NCI-H146 treated with DMSO at 0.1 percent for 48 hours (cell line): ENCODE data around the gene IPO7.
"Not testable (repeated sequence)": the region's sequence is repeated elsewhere in the genome, so short reads cannot be mapped to it uniquely, and the experiment has no call there.

Source experiments
- DNase-seq: peaks from one replicate; lab custom pipeline; 2025; ENCODE audit not compliant: unreplicated experiment; lab: John Stamatoyannopoulos, UW

IPO7 gene

DNA sequence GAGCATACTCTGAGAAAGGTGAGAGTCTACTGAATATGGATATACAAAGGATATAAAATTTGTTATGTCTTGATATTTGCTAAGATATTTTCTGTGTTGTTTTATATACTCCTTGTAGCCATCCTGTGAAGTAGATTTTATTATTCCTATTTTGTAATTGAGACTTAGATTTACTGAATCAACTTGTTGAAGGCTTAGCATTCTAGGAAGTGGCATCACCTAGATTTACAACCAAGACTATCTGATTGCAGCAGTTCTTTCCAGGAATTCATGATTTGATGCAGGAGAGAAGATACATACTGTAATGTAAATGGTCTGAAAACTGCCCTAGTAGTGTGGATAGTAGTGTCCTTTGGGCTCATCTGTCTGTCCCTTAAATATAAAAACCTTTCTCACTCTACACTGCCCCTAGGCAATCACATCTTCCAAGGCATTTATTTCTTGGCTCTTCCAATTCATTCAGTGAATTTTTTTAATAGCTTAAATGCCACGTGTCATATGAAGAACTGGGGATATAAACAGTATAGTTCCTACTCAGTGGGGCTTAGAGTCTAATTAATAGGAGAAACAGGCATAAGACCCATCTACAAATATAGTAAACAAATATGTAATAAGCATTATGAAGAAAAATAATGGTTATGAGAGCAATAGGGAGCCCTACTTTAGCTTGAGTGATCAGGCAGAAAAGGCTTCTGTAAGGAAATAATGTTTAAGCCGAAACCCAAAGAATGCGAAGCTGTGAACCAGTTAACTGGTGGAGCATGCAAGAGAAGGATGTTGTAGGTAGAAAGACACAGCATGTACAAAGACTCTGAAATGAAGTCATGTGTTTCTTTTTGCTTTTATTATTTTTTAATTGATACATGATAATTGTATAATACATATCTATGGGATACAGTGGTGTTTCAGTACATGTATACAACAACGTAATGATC, 13.6 kb downstream of the IPO7 start:
- no peak for DNase-seq

DNA sequence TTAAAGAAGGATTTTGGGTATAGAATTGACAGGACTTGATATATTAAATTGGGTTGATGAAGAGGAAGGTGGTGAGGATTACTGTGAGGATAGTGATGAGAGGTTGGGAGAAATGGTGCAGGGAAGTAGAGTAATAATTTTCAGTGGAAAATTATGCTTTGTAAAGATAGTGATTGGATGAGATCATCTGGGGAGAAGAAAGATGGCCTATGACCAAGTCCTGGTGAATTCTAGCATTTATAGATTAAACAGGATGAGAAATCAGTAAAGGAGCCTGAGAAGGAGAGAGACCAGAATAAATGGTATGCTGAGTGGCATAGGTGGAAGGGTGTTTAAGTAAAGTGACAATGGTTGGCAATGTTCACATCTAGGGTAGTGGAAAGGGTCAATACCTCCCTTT, 15.0 kb downstream of the IPO7 start:
- no peak for DNase-seq

DNA sequence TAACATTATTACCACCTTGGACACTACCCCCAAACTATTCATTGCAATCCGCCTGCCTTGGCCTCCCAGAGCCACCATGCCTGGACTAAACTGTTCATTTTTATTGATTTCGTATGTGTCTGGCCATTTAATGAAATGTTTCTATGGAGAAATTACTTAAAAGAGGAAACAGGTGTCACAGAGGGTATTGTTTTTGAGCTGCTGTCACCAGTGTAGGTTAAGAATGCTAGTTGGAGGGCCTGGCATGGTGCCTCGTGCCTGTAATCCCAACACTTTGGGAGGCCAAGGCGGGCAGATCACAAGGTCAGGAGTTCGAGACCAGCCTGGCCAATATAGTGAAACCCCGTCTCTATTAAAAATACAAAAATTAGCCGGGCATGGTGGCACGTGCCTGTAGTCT, 17.4 kb downstream of the IPO7 start:
- peak; percentile 58 for DNase-seq

DNA sequence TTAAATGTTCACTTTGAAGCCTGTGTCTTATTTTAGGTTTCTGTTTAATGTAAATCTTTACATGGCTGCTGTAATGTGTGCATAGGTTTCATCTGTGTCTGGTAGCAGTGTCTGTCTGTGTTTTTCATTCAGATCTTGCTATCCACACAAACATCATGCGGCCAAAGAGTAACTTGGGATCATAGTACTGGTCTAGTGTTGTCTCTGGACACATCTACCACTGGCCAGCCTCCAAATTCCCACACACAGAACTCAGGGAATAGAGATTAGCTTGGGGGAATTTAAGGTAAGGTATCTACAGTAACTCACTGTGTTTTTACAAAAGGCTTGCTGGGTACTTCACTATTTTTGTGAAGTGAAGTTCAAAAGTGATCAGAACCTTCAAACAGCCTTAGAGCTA, 44.3 kb downstream of the IPO7 start:
- no peak for DNase-seq

DNA sequence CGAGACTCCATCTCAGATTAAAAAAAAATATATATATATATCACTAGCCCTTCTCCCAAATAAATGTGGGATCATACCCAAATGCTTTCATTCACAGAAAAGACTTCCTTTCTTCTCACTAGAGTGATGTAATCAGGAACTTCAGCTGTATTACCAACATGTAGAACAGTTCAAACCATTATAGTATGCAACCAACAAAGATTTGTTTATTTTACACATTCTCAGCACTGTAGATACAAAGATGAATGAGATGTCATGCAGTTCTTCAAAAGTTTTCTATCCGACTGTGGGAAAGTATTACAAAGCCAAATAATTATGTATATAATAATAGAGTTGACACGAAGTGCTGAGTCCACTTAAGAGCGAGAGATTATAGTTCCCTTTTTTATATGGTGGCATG, 54.2 kb downstream of the IPO7 start:
- DNase-seq: no peak

DNA sequence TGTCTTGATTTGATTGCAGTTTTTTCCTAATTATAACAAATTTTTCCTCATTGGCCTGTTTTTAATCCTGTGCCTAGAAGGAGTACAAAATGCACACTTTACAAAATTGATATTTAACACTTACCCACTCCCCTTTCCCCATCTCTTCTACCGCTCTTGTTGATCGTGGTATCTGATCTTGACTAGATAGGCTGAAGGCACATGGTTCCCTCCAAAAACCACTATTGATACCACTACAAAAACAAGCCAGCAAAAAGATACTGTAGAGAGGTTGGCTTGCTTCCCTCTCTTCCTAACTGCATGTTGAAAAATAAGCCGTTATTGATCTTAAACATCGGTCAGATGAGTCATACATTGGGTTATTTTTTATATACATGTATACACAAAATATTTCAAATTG, 61.8 kb downstream of the IPO7 start:
- DNase-seq: no peak

DNA sequence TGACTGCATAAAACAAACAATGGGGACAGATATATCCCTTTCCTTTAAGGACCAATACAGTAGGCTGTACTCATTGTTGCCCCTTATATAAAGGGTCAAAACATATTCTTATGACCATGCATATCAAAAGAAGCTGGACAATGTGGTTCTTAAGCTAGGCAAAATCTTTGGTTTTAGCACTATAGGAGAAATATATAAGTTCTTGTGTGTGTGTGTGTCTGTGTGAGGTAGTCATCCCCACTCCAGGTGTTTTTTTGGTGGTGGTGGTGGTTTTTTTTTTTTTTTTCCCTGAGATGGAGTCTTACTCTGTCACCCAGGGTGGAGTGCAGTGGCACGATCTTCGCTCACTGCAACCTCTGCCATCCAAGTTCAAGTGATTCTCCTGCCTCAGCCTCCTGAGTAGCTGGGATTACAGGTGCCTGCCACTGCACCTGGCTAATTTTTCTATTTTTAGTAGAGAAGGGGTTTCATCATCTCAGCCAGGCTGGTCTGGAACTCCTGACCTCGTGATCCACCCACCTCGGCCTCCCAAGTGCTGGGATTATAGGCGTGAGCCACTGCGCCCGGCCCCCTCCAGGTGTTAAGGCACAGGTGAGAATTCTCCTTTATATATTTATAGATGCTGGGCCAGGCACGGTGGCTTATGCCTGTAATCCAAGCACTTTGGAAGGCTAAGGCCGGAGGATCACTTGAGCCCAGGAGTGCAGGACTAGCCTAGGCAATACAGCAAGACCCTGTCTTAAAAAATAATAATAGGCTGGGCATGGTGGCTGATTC, 64.3 kb downstream of the IPO7 start:
- DNase-seq: no peak

DNA sequence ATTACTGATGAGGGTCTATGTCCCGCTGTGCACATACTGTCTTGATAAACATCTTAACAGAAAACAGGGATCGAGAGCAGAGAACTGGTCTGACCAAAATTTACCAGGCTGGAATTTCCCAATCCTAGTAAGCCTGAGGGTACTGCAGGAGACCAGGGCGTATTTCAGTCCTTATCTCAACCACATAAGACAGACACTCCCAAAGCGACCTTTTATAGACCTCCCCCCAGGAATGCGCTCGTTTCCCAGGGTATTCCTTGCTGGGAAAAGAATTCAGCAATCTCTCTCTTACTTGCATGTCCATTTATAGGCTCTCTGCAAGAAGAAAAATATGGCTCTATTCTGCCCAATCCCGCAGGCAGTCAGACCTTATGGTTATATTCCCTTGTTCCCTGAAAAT, 67.6 kb downstream of the IPO7 start:
- DNase-seq: not testable (repeated sequence)

DNA sequence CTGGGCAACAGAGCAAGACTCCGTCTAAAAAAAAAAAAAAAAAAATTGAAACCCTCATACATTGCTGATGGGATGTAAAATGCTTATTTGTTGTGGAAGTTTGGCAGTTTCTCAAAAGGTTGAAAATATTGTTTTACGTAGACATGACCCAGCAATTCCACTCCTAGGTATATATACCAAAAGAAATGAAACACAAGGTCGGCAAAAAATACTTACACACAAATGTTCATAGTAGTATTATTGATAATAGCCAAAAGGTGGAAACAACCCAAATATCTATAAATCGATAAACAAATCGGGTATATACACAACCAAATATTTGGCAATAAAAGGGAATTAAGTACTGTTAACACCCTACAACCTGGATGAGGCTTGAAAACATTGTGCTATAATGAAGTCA, 71.3 kb downstream of the IPO7 start:
- DNase-seq: no peak

DNA sequence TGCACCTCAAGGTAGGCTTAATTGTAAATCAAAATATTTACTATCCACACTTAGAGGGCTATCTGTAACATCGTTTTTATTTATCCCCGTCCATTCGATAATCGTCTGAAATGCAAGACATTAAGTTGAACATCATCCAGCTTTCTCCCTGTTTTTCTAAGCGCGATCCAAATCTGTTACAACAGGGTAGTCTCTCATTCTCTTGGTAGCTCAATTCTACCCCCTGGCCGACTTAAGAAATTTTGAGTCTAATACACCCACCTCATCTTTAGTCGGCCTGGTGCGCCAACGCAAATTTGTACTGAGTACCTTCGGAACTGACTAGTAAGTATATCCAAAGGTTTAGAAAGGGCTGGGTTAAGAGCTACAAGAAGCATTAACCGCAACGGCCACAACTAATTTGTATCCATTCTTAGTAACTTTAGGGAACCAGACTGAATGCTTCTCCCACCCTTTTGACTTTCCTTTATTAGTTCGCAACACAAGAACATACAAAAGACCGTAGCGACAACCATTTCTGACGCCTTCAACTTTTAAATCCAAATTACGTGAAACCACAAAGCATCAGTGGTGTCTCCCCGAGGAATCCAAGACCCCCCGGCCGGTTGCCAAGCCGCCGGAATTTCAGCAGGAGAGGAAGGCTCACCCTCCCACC, 75.3 kb downstream of the IPO7 start:
- DNase-seq: peak; percentile 55

DNA sequence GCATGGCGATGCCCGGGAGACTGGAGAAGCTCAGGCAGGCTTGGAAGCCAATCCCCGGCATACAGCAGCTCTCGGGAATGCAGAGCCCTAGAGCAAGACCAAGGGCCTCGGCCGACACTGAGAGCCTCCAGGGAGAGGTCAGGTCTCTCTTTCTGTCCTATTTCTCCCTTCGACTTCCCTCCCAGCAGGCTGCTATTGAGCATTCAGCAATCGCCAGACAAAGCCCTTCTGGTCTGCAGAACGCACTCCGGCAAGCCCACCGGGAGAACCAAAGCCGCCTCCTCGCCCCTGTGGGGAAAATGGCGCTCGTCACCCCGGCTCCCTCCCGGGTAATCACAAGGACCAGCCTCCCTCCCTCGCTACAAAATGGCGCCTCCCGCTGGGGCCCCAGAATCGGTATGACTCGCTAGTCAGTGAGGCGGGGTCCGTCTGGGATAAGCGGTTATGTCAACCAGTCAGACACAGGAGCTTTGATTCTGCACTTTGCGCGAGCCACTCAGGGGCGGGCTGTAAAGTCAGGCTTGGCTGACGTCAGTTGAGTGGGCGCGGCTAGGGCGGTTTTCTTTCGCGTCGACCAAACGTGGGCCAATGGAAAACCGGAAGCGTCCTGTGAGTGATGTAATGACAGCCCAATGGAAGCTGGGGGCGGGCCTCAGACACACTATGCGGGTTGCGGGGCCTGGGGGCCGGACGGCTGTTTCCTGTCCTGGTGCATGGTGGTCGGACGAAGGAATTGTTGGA, 76.0 kb downstream of the IPO7 start, which contains the start of gene ZNF143:
Gene ZNF143 (plus strand): TSS at position 691 of the 741 bp plus-strand sequence. CDS start 10,297 bp downstream, outside the sequence.
- peak; percentile 99 for DNase-seq

DNA sequence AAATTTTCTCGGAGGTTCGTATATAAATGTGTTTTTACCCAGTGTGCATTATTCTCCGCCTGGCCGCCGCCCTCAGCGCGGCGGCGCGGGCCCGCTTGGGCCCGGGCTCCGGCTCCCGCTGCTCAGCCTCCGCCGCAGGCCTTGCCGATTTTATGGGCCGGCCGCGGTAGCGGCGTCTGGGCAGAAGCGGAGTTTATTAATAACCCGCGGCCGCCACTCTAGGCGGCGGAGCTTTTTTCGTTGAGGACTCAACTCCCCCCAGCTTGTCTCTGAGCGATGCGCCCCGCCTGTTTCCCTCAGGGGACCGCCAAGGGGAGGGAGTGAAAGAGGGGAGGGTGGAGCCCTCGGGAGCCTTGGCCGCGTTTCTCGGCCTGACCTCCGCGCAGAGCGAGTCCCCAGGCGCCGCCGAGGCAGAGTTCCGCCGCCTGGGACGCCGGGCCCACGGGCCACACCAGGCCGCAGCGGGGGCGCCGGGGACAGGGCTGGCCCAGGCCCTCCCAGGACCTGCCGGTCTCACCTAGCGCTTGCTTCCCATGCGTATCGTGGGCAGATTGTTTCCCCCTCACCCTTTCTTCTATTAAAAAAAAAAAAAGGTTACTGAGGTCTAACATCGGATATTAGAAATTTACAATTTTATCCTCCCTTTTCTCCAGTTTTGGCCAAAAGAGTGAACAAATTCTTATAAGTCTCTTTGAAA, 76.8 kb downstream of the IPO7 start:
- DNase-seq: peak; percentile 80

DNA sequence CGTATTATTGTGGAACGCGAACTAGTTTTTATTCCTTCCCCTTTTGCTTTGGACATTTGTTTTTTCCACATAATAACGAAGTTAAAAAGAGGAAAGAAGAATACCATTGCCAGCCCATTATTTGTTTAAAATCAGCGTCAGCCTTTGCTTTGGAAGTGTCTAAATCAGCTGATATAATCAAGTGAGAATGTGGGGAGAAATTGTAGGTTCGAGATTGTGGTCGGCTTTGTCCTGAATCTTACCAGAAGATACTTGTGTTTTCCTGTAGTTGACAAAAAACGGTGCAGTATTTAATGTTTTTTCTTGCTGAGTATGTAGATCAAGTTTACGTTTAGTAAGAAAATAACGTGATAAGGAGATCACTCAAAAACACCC, 77.3 kb downstream of the IPO7 start:
- DNase-seq: no peak

DNA sequence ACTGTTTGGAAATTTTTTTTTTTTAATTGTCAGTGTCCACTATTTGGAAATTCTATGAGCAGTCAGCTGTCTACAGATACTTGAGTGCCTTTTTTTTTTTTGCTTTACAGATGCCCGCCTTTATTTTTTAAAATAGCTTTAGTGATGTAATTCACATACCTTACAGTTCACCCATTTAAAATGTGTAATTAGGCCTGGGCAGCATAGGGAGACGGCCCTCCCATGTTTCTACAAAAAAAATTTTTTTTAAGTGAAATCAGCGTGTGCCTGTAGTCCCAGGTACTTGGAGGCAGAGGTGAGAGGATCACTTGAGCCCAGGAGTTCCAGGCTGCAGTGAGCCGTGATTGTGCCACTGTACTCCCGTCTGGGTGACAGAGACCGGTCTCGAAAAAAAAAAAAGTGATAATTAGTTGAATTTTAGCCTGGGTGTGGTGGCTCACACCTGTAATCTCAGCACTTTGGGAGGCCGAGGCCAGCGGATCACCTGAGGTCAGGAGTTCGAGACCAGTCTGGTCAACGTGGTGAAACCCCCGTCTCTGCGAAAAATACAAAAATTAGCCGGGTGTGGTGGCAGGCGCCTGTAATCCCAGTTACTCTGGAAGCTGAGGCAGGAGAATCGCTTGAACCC, 77.8 kb downstream of the IPO7 start:
- DNase-seq: no peak

DNA sequence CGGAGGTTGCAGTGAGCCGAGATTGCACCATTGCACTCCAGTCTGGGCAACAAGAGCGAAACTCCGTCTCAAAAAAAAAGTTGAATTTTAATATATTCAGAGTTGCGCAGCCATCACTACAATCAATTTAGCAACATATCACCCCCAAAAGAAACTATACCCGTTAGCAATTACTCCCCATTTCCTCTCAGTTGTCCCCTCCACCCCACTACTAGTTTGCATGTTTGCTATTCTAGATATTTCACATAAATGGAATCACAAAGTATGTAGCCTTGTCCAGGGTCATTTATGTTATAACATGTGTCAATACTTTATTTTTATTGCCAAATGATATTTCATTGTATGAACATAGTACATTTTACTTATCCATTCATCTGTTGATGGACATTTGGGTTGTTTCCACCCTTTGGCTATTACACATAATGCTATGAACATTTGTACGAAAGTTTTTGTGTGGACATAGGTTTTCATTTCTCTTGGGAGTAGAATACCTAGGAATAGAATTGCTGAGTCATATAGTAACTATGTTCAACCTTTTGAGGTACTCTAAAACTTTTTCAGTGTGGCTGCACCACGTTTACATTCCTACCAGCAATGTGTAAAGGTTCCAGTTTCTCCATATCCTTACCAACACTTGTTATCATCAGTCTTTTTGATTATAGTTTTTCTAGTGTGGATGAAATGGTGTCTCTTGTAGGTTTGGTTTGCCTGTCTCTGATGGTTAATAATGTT, 78.5 kb downstream of the IPO7 start:
- no peak for DNase-seq

DNA sequence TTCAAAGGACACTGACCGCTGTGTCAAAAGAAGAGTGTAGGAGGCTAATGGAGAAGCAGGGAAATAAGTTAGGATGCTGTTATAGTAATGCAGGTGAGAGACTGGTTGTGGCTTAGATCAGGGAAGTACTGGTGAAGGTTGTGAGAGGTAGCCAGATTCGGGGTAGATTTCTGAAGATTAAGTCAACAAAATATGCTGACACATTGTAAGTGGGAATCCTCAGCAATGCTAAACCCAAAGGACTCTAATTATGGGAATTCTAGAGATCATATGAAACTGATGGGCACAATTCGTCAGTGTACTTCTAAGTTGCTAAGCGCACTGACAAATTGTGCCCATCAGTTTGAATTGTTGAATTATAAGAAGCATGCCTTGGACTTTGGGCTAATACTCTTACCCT, 86.3 kb downstream of the IPO7 start:
- DNase-seq: no peak

DNA sequence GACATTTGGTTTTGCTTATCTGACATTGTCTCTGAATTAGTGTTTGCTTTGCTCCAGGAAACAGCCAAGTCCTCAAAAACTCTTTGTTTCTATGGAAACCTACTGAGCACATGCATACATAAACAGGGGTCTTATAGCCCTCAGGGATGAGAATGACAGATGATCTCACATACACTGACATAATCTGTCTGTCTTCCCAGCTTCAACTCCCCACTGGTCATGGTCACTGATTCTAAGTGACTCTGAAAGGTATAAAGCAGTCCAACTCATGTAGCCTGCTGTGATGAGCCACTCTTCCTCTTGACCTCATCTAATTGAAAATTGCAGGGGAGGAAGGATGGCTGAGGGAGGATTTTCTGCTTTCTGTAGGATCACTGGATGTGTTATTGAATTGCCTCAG, 89.0 kb downstream of the IPO7 start:
- peak; percentile 17 for DNase-seq

DNA sequence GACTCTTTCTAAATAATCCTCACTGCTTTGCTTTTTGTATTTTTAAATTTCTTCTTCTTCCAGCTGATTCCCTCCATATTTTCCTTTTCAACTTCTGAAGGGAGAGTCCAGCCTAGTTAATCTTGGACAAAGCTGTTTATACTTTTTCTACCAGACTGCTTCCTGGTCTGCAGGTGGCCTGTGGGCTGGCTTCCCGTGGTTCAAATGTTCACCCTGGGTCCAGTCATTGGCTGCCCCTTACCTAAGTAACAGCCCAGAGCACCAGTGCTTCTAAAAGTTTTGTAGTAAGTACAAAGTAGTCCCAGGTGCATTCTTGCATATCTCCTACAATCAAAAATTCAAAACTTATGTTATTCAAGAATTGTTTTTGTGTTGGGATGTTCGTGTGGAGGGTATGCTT, 95.4 kb downstream of the IPO7 start:
- DNase-seq: no peak

DNA sequence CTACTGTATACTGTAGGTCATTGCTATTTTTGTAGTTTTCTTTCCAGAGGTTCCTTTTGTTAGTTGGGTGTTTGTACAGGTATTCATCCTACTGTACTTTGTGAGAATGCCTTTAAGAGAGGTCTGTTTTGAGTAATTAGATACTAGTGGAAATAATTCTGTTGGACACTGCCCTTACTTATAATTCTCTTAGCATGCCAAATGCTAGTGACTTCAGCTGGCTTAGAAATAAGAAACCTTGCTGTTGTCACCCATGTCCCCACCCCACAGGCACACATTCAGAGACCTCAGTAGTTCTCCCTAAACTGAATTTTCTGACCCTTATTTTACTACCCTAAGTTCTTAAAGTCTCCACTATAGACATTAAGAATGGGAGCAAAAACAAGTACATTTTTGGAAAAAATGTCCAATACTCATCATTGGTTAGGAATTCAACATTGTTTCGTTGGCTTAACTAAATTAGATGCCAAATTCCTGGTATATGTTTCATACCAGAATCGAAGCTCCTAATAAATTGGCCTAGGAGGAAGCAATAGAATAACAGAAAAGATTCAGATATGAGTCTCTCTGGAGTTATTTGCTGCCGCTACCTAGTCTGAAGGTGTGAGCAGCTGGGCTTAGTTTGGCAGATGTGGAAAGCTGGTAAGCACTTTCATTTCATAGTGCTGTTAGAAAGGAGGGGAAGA, 104.8 kb downstream of the IPO7 start:
- no peak for DNase-seq
